Osteocyte (in vitro differentiated cells): ENCODE measurements around the gene LRRTM3. TPM values are rescaled to one million over a fixed set of nuclear protein-coding genes. Genes with fewer than 3 reads are reported as not detected.

Source experiments
- DNase-seq: peaks from one replicate; pipeline ENCODE4 v3.0.0; 2021; ENCODE audit warnings: mixed read lengths; ENCODE audit not compliant: unreplicated experiment; ENCODE audit errors: extremely low spot score
- H3K27ac Mint-ChIP-seq: one replicate; pipeline ENCODE4 v1.8.0; 2021; ENCODE audit warnings: mild to moderate bottlenecking, mixed read lengths; ENCODE audit not compliant: unreplicated experiment
- H3K27me3 Mint-ChIP-seq: one replicate; pipeline ENCODE4 v1.8.0; 2021; ENCODE audit warnings: mixed read lengths; ENCODE audit not compliant: unreplicated experiment
- H3K36me3 Mint-ChIP-seq: one replicate; pipeline ENCODE4 v1.8.0; 2021; ENCODE audit warnings: mixed read lengths; ENCODE audit not compliant: unreplicated experiment
- H3K4me1 Mint-ChIP-seq: one replicate; pipeline ENCODE4 v1.8.0; 2021; ENCODE audit warnings: mixed read lengths; ENCODE audit not compliant: unreplicated experiment
- H3K4me3 Mint-ChIP-seq: one replicate; pipeline ENCODE4 v1.8.0; 2021; ENCODE audit warnings: mild to moderate bottlenecking, moderate library complexity, mixed read lengths; ENCODE audit not compliant: unreplicated experiment
- H3K9me3 Mint-ChIP-seq: one replicate; pipeline ENCODE4 v1.8.0; 2021; ENCODE audit warnings: mixed read lengths; ENCODE audit not compliant: unreplicated experiment
- total RNA-seq: library from RNA; stranded (reverse); gene quantifications from 2 replicates; pipeline ENCODE4 v1.2.1, GENCODE V29; 2021
- TF ChIP-seq, protein P1 (sequence below): fragments of 200-600 bp; sonication (generic); IDR thresholded peaks from 2 replicates; pipeline ENCODE4 v1.5.0; 2021; ENCODE audit warnings: antibody characterized with exemption, mild to moderate bottlenecking, moderate library complexity

Gene LRRTM3
- total RNA-seq, 1 donor from 2014 or later = 0.21 TPM

DNA sequence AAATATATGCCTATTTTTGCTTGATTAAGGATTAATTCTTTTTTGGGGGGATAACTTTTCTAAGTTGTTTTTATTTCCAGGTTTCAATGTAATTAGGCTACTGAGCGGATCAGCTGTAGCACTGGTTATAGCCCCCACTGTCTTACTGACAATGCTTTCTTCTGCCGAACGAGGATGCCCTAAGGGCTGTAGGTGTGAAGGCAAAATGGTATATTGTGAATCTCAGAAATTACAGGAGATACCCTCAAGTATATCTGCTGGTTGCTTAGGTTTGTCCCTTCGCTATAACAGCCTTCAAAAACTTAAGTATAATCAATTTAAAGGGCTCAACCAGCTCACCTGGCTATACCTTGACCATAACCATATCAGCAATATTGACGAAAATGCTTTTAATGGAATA, 1.0 kb downstream of the LRRTM3 start:
- H3K4me1 Mint-ChIP-seq = peaks cover 12% of the 10 kb centered on the region
- peaks cover 47% of the 10 kb centered on the region for H3K27me3 Mint-ChIP-seq
- H3K27ac Mint-ChIP-seq = no peak overlapping the region
- no peak overlapping the region for H3K4me3 Mint-ChIP-seq
- H3K36me3 Mint-ChIP-seq = no peaks in the 10 kb centered on the region
- DNase-seq = no peak
- TF ChIP-seq, protein P1, sequence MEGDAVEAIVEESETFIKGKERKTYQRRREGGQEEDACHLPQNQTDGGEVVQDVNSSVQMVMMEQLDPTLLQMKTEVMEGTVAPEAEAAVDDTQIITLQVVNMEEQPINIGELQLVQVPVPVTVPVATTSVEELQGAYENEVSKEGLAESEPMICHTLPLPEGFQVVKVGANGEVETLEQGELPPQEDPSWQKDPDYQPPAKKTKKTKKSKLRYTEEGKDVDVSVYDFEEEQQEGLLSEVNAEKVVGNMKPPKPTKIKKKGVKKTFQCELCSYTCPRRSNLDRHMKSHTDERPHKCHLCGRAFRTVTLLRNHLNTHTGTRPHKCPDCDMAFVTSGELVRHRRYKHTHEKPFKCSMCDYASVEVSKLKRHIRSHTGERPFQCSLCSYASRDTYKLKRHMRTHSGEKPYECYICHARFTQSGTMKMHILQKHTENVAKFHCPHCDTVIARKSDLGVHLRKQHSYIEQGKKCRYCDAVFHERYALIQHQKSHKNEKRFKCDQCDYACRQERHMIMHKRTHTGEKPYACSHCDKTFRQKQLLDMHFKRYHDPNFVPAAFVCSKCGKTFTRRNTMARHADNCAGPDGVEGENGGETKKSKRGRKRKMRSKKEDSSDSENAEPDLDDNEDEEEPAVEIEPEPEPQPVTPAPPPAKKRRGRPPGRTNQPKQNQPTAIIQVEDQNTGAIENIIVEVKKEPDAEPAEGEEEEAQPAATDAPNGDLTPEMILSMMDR = no peak
- no peaks in the 10 kb centered on the region for H3K9me3 Mint-ChIP-seq

DNA sequence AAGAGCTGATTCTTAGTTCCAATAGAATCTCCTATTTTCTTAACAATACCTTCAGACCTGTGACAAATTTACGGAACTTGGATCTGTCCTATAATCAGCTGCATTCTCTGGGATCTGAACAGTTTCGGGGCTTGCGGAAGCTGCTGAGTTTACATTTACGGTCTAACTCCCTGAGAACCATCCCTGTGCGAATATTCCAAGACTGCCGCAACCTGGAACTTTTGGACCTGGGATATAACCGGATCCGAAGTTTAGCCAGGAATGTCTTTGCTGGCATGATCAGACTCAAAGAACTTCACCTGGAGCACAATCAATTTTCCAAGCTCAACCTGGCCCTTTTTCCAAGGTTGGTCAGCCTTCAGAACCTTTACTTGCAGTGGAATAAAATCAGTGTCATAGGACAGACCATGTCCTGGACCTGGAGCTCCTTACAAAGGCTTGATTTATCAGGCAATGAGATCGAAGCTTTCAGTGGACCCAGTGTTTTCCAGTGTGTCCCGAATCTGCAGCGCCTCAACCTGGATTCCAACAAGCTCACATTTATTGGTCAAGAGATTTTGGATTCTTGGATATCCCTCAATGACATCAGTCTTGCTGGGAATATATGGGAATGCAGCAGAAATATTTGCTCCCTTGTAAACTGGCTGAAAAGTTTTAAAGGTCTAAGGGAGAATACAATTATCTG, 1.6 kb downstream of the LRRTM3 start:
- H3K4me1 Mint-ChIP-seq = peaks cover 12% of the 10 kb centered on the region
- H3K36me3 Mint-ChIP-seq = no peaks in the 10 kb centered on the region
- DNase-seq = no peak
- no peaks in the 10 kb centered on the region for H3K9me3 Mint-ChIP-seq
- peaks cover 47% of the 10 kb centered on the region for H3K27me3 Mint-ChIP-seq
- H3K4me3 Mint-ChIP-seq = no peak overlapping the region
- TF ChIP-seq, protein P1 = no peak
- no peak overlapping the region for H3K27ac Mint-ChIP-seq

DNA sequence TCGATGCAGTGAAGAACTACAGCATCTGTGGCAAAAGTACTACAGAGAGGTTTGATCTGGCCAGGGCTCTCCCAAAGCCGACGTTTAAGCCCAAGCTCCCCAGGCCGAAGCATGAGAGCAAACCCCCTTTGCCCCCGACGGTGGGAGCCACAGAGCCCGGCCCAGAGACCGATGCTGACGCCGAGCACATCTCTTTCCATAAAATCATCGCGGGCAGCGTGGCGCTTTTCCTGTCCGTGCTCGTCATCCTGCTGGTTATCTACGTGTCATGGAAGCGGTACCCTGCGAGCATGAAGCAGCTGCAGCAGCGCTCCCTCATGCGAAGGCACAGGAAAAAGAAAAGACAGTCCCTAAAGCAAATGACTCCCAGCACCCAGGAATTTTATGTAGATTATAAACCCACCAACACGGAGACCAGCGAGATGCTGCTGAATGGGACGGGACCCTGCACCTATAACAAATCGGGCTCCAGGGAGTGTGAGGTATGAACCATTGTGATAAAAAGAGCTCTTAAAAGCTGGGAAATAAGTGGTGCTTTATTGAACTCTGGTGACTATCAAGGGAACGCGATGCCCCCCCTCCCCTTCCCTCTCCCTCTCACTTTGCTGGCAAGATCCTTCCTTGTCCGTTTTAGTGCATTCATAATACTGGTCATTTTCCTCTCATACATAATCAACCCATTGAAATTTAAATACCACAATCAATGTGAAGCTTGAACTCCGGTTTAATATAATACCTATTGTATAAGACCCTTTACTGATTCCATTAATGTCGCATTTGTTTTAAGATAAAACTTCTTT, 2.3 kb downstream of the LRRTM3 start:
- no peaks in the 10 kb centered on the region for H3K9me3 Mint-ChIP-seq
- H3K27ac Mint-ChIP-seq = no peak overlapping the region
- peak overlapping the region; percentile 57 for H3K4me3 Mint-ChIP-seq
- peaks cover 49% of the 10 kb centered on the region for H3K27me3 Mint-ChIP-seq
- peaks cover 12% of the 10 kb centered on the region for H3K4me1 Mint-ChIP-seq
- TF ChIP-seq, protein P1 = no peak
- no peaks in the 10 kb centered on the region for H3K36me3 Mint-ChIP-seq
- DNase-seq = no peak

DNA sequence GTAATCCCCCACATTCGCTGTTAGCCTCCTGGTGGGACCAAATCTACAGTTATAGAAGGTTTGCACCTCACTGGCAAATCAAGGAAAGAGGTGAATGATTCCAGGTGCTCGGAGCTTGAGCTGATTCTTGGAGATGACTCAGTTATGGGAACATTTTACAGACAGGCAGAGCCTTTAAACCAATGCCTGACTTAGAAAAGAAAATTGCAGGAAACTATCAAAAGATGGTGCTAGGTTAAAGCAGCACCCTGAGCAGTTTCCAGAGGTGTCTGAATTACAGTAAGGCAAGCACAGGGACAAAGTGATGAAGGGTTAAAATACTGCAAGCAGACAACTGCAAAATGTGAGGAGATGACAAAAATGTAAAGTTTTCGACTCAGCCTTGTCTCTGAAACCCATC, 2.9 kb downstream of the LRRTM3 start:
- TF ChIP-seq, protein P1 = no peak
- no peak for DNase-seq
- Mint-ChIP-seq H3K4me1 (peaks cover 12% of the 10 kb centered on the region), H3K27me3 (peaks cover 52% of the 10 kb centered on the region), H3K9me3 (no peaks in the 10 kb centered on the region), H3K27ac (no peak overlapping the region), H3K4me3 (no peak overlapping the region), H3K36me3 (no peaks in the 10 kb centered on the region)

DNA sequence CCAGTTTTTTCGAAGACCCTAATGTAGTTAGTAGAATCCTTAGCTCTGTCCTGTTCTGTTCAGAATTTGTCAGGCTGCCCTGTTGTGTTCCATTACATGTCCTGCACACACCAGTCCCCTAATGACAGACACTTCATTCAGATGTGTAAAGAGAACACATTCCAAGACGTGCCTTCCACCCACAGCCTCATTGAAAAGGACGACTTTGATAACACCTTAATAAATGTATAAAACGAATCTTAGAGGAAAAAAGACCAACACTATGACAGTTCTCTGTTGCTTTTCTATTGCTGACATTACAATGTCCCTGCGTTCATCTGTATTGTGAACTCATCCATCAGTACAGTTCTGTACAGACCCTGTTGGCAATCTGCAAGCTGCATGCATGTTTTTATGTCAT, 3.5 kb downstream of the LRRTM3 start:
- Mint-ChIP-seq H3K4me3 (no peak overlapping the region), H3K4me1 (peaks cover 12% of the 10 kb centered on the region), H3K9me3 (no peaks in the 10 kb centered on the region), H3K36me3 (no peaks in the 10 kb centered on the region), H3K27ac (no peak overlapping the region), H3K27me3 (peaks cover 55% of the 10 kb centered on the region)
- no peak for DNase-seq
- TF ChIP-seq, protein P1 = no peak
